ENCODE results near the gene ITGA5.

The ITGA5 gene

GRCh38 chr12:54352022-54352531, 67.0 kb downstream of the ITGA5 start:
- peak; percentile 51 for DNase-seq (ENCODE audit: low spot score)

DNA sequence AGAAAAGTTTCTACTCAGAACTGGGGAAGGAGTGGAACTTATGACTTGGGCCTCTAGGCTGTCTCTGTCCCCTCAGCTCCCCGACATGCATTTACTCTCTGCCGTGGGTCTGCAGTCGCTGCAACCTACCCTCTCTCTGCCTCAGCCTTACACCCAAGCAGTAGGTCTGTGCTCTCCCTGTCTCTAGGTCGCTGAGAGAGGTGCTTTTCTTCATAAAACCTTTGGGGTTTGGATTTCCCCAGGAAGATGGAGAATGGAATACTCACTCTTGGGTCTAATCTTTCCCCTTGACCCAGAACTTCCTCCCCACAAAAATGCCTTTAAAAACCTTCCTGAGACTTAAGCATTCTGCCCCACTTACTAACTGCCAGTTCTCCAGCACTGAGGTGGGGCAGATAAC, 67.7 kb downstream of the ITGA5 start:
- no peak for DNase-seq (ENCODE audit: low spot score)

- no peak for DNase-seq (ENCODE audit: low spot score)
These were observed 68.3 kb downstream of the ITGA5 start for GRCh38 chr12:54350743-54351142.

- no peak for DNase-seq (ENCODE audit: low spot score)
These were observed 69.4 kb downstream of the ITGA5 start for GRCh38 chr12:54349679-54350078.

DNA sequence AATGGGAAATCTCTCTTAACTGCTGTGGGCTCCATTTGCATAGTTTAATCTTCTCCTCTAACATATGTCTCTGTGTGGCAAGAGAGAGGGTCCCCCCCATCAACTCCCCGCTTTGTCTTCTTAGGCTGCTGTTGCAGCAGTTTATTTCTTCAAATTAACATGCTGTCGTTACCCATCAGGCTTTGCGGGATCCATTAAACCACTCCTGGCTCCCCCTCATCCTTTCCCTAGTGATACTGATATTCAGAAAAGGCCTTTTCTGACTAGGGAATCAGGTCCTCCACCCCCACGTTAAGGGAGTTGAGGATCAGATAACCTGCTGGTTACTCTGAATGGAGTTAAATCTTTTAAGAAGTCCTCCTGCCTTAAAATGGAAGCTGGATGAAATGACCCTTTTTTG, 70.0 kb downstream of the ITGA5 start:
- no peak for DNase-seq (ENCODE audit: low spot score)

Data from kidney tubule cell (primary cell).